Mesendoderm (in vitro differentiated cells): Measurements from ENCODE around the gene PACSIN2.

Experiments used
- DNase-seq: peaks from one replicate; pipeline ENCODE4 v3.0.0; 2013
- H2AK5ac ChIP-seq: 2 replicates; pipeline ENCODE4 v1.6.1; 2013; ENCODE audit warnings: low read length, inconsistent platforms
- H2BK120ac ChIP-seq: 2 replicates; pipeline ENCODE4 v1.6.1; 2013; ENCODE audit warnings: low read depth, mild to moderate bottlenecking, low read length, moderate library complexity, mixed read lengths
- H2BK15ac ChIP-seq: replicated peaks from 2 replicates; pipeline ENCODE4 v1.6.1; 2013; ENCODE audit warnings: low read depth, mild to moderate bottlenecking, moderate library complexity
- H2BK5ac ChIP-seq: 2 replicates; pipeline ENCODE4 v1.6.1; 2013; ENCODE audit warnings: low read length, inconsistent platforms
- H3K18ac ChIP-seq: 2 replicates; pipeline ENCODE4 v1.6.1; 2013; ENCODE audit warnings: mild to moderate bottlenecking, low read length, mixed read lengths
- H3K23ac ChIP-seq: one replicate; pipeline ENCODE4 v1.6.1; 2013; ENCODE audit warnings: low read length
- H3K27ac ChIP-seq: 2 replicates; pipeline ENCODE4 v1.5.1; 2013; ENCODE audit warnings: low read depth, mild to moderate bottlenecking, inconsistent platforms, low read length, moderate library complexity
- H3K27me3 ChIP-seq: 2 replicates; pipeline ENCODE4 v1.6.1; 2013; ENCODE audit warnings: low read length, control low read depth, mild to moderate bottlenecking, inconsistent platforms; ENCODE audit not compliant: insufficient read depth, poor library complexity
- H3K36me3 ChIP-seq: 2 replicates; pipeline ENCODE4 v1.6.1; 2013; ENCODE audit warnings: low read length, inconsistent platforms; ENCODE audit not compliant: control insufficient read depth, insufficient read depth
- H3K4ac ChIP-seq: one replicate; pipeline ENCODE4 v1.6.1; 2013; ENCODE audit warnings: low read depth, mild to moderate bottlenecking, low read length, moderate library complexity
- H3K4me1 ChIP-seq: 2 replicates; pipeline ENCODE4 v1.6.1; 2013; ENCODE audit warnings: low read depth, low read length, inconsistent platforms; ENCODE audit not compliant: control insufficient read depth
- H3K4me2 ChIP-seq: 2 replicates; pipeline ENCODE4 v1.6.1; 2013; ENCODE audit warnings: low read length
- H3K4me3 ChIP-seq: 2 replicates; pipeline ENCODE4 v1.5.1; 2013; ENCODE audit warnings: mild to moderate bottlenecking, low read length
- H3K56ac ChIP-seq: one replicate; pipeline ENCODE4 v1.6.1; 2013; ENCODE audit warnings: low read length
- H3K79me1 ChIP-seq: 2 replicates; pipeline ENCODE4 v1.6.1; 2013; ENCODE audit warnings: low read length, inconsistent platforms
- H3K79me2 ChIP-seq: 2 replicates; pipeline ENCODE4 v1.6.1; 2013; ENCODE audit warnings: mild to moderate bottlenecking, low read length; ENCODE audit not compliant: control insufficient read depth, insufficient read depth
- H3K9ac ChIP-seq: 2 replicates; pipeline ENCODE4 v1.6.1; 2013; ENCODE audit warnings: low read length, inconsistent platforms
- H4K5ac ChIP-seq: one replicate; pipeline ENCODE4 v1.6.1; 2013; ENCODE audit warnings: low read length
- H4K8ac ChIP-seq: one replicate; pipeline ENCODE4 v1.6.1; 2013; ENCODE audit warnings: low read depth, mild to moderate bottlenecking, control low read depth, low read length, moderate library complexity
- WGBS: extraction: QIAGEN DNeasy Blood & Tissue Kit; methylation state at CpG from one replicate; pipeline ENCODE4 v1.1.7; 2013; ENCODE audit warnings: low lambda C conversion rate, missing lambda C conversion rate; ENCODE audit not compliant: insufficient coverage; ENCODE audit errors: extremely low coverage; 5-methylcytosine and 5-hydroxymethylcytosine counted together

The PACSIN2 gene

DNA sequence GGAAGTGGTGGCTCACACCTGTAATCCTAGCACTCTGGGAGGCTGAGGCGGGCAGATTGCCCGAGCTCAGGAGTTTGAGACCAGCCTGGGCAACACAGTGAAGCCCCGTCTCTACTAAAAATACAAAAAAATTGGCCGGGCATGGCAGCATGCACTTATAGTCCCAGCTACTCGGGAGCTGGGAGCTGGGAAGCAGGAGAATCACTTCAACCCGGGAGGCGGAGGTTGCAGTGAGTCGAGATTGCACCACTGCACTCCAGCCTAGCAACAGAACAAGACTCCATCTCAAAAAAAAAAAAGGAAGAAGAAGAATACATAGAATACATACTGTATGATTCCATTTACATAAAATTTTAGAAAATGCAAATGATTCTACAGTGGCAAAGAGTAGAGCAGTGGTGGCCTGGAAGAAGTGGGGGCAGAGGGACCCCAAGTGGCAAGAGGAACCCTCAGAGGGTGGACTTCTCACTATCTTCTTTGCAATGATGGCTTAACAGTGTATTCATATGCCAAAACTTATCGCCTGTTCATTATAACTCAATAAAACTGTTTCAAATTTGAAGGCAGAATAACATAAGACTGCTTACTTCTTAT lies 22.0 kb downstream of the PACSIN2 start:
- Histone ChIP-seq H4K8ac (no peak overlapping the region), H4K5ac (no peak overlapping the region), H3K27me3 (no peaks in the 10 kb centered on the region), H3K4me2 (no peak overlapping the region), H2AK5ac (no peak overlapping the region), H3K4me1 (peaks cover 7% of the 10 kb centered on the region), H3K79me2 (peaks cover 63% of the 10 kb centered on the region), H3K36me3 (no peaks in the 10 kb centered on the region), H3K56ac (no peak overlapping the region), H3K4ac (no peak overlapping the region), H3K79me1 (peaks cover 33% of the 10 kb centered on the region), H3K27ac (no peak overlapping the region), H2BK5ac (no peak overlapping the region), H3K9ac (no peak overlapping the region), H3K4me3 (no peak overlapping the region), H3K18ac (no peak overlapping the region), H2BK15ac (no peak overlapping the region), H2BK120ac (no peak overlapping the region), H3K23ac (no peak overlapping the region)
- DNase-seq = no peak
- no CpG with 5 or more reads among the region's 9 CpGs for WGBS

DNA sequence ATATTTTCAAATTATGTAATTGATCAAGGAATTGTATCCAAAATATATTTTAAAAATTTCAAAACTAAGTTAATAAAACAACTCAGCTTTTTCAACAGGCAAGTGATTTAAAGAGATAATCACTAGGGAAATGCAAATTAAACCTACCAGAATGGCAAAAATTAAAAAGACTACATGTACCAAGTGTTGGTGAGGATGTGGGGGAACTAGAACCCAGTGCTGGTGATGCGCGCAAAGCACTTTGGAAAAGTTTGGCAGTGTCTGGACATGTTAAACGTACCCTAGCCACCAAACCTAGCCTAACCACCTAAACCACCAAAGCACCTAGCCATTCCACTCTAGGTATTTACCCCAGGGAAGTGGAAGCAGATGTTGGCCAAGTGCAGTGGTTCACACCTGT lies 22.9 kb downstream of the PACSIN2 start:
- WGBS = no CpG with 5 or more reads among the region's 3 CpGs
- Histone ChIP-seq H3K4me2 (no peak overlapping the region), H3K27ac (no peak overlapping the region), H2BK120ac (no peak overlapping the region), H4K8ac (no peak overlapping the region), H3K27me3 (no peaks in the 10 kb centered on the region), H3K4me1 (peaks cover 7% of the 10 kb centered on the region), H3K4ac (no peak overlapping the region), H3K79me2 (peaks cover 61% of the 10 kb centered on the region), H2BK5ac (no peak overlapping the region), H4K5ac (no peak overlapping the region), H3K4me3 (no peak overlapping the region), H2BK15ac (no peak overlapping the region), H3K36me3 (no peaks in the 10 kb centered on the region), H3K9ac (no peak overlapping the region), H3K23ac (no peak overlapping the region), H2AK5ac (no peak overlapping the region), H3K79me1 (peaks cover 36% of the 10 kb centered on the region), H3K18ac (no peak overlapping the region), H3K56ac (no peak overlapping the region)
- DNase-seq = no peak

DNA sequence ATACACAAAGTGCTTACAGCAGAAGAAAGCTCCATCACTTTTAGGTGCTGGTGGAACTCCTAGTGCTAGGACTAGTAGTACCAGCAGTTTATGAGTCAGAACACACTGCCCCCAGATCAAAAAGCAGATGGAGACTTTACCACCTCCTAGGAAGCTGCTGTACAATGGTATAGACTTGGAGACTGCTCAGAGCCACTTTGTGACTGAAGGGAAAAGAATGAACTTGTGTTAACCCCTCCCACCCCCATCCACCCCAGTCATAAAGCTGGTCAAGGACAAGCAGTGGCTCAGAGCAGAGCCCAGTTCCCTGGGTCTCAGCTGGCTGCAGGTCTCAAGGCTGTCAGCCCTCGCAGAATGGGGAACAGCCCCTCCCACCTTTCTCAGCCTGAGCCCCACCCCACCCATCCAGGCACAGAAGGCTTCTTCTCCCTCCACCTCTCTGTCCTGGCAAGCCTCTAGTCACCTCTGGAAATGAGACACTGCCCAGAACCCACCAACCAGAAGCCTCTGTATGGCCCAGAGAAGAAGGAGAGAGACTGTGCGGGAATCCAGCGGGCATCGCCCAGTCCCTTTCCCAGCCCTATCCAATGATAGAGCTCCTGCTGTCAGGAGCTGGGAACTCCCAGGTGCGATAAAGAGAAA lies 23.8 kb downstream of the PACSIN2 start:
- Histone ChIP-seq H3K56ac (no peak overlapping the region), H2BK15ac (no peak overlapping the region), H3K23ac (no peak overlapping the region), H3K79me1 (peaks cover 35% of the 10 kb centered on the region), H3K18ac (no peak overlapping the region), H3K27me3 (no peaks in the 10 kb centered on the region), H3K4ac (no peak overlapping the region), H2BK120ac (no peak overlapping the region), H3K9ac (no peak overlapping the region), H2AK5ac (no peak overlapping the region), H3K79me2 (peaks cover 62% of the 10 kb centered on the region), H4K8ac (no peak overlapping the region), H3K36me3 (no peaks in the 10 kb centered on the region), H3K27ac (no peak overlapping the region), H3K4me2 (no peak overlapping the region), H3K4me1 (peaks cover 13% of the 10 kb centered on the region), H4K5ac (no peak overlapping the region), H2BK5ac (no peak overlapping the region), H3K4me3 (no peak overlapping the region)
- DNase-seq = no peak
- WGBS = no CpG with 5 or more reads among the region's 5 CpGs

DNA sequence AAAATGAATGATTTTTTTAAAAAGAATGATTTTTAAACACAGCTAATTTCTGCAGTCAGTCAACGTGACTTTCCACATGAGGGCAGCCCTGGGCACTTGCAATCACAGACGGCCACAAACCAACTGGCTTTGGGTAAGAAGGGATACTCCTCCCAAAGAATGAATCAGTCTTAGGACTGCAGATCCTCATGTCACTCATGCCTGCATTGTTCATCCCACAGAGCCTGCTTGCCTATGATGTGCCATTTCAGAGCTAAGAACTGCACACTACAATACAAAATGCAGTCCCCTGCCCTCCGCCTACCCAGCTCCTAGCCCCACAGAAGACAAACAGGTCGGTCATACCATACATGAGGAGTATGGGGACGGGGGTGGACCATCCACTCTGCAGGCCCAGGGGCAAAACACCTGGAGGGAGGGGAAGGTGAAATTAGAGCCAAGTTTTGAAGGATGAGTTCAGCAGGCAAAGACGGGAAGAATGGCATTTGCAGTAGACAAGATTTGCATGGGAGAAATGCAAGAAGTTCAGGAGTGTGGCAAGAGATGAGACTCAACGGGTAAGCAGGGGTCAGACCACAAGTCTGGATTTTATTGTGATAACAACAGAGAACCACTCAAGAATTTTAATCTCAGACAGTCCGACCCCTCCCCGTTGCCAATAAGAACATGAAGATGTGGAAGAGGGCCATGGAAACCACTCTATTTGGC lies 24.7 kb downstream of the PACSIN2 start:
- Histone ChIP-seq H3K79me2 (peaks cover 62% of the 10 kb centered on the region), H3K27me3 (no peaks in the 10 kb centered on the region), H2BK5ac (no peak overlapping the region), H2AK5ac (no peak overlapping the region), H3K4ac (no peak overlapping the region), H3K27ac (no peak overlapping the region), H3K4me3 (no peak overlapping the region), H3K9ac (no peak overlapping the region), H3K4me2 (no peak overlapping the region), H3K56ac (no peak overlapping the region), H3K23ac (no peak overlapping the region), H3K18ac (no peak overlapping the region), H2BK120ac (no peak overlapping the region), H2BK15ac (no peak overlapping the region), H4K5ac (no peak overlapping the region), H3K4me1 (peaks cover 16% of the 10 kb centered on the region), H3K36me3 (no peaks in the 10 kb centered on the region), H3K79me1 (peaks cover 33% of the 10 kb centered on the region), H4K8ac (no peak overlapping the region)
- WGBS = no CpG with 5 or more reads among the region's 9 CpGs
- DNase-seq = peak; percentile 80

DNA sequence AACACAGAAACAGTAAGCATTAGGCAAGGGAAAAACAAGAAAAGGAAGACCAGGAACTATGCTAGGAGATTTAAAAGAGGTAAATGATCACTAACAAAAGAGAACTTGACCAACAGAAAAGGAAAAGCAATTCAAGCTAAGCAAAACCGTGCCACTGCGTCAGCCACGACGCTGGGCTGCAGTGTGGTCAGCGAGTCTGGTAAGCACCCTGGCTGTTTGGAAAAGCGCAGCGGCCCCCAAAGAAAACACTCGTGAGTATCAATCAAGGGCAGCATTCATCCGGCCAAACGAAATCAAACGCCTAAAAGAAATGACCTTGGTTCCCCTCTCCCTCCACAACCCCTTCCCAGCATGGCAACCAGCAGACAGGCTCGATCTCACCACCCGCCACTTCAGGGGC lies 28.8 kb downstream of the PACSIN2 start:
- H3K4ac ChIP-seq = no peak overlapping the region
- no CpG with 5 or more reads among the region's 13 CpGs for WGBS
- H2BK5ac ChIP-seq = no peak overlapping the region
- H3K56ac ChIP-seq = peak overlapping the region; percentile 38
- no peak overlapping the region for H2BK120ac ChIP-seq
- no peak overlapping the region for H2BK15ac ChIP-seq
- no peak overlapping the region for H4K5ac ChIP-seq
- DNase-seq = no peak
- no peak overlapping the region for H4K8ac ChIP-seq
- no peak overlapping the region for H3K4me3 ChIP-seq
- H3K36me3 ChIP-seq = no peaks in the 10 kb centered on the region
- H2AK5ac ChIP-seq = no peak overlapping the region
- peak overlapping the region; percentile 31 for H3K27ac ChIP-seq
- H3K23ac ChIP-seq = no peak overlapping the region
- no peak overlapping the region for H3K4me2 ChIP-seq
- H3K79me2 ChIP-seq = peaks cover 40% of the 10 kb centered on the region
- H3K18ac ChIP-seq = no peak overlapping the region
- no peaks in the 10 kb centered on the region for H3K27me3 ChIP-seq
- no peak overlapping the region for H3K9ac ChIP-seq
- H3K79me1 ChIP-seq = peaks cover 22% of the 10 kb centered on the region
- H3K4me1 ChIP-seq = peaks cover 16% of the 10 kb centered on the region
